CD4-positive, alpha-beta T cell treated with Interleukin-12 subunit alpha and Interleukin-12 subunit beta, for 1 hour (primary cell): ENCODE results near the gene CAMTA1.

Source experiments
- DNase-seq: peaks from one replicate; pipeline ENCODE4 v3.0.0-alpha.2; 2020

The CAMTA1 gene

GRCh38 chr1:7250597-7251453 lies 465.6 kb downstream of the CAMTA1 start:
- no peak for DNase-seq

- DNase-seq, result no peak
Measured at GRCh38 chr1:7251454-7251800, 466.2 kb downstream of the CAMTA1 start.

GRCh38 chr1:7252411-7253117 lies 467.3 kb downstream of the CAMTA1 start:
- DNase-seq, result no peak

- no peak for DNase-seq
Measured at GRCh38 chr1:7253118-7253480, 467.8 kb downstream of the CAMTA1 start.

- no peak for DNase-seq
Measured at GRCh38 chr1:7253988-7254587, 468.8 kb downstream of the CAMTA1 start.

GRCh38 chr1:7255303-7256058 lies 470.2 kb downstream of the CAMTA1 start:
- no peak for DNase-seq

GRCh38 chr1:7256526-7256925 lies 471.3 kb downstream of the CAMTA1 start:
- no peak for DNase-seq

- no peak for DNase-seq
Measured at GRCh38 chr1:7257225-7257624, 472.0 kb downstream of the CAMTA1 start.

- DNase-seq, result no peak
Measured at GRCh38 chr1:7258589-7259135, 473.4 kb downstream of the CAMTA1 start.

- DNase-seq, result no peak
Measured at GRCh38 chr1:7259955-7260354, 474.7 kb downstream of the CAMTA1 start.

GRCh38 chr1:7261490-7261889 lies 476.2 kb downstream of the CAMTA1 start:
- DNase-seq, result no peak

- DNase-seq, result no peak
Measured at GRCh38 chr1:7262611-7263010, 477.4 kb downstream of the CAMTA1 start.

- DNase-seq, result no peak
Measured at GRCh38 chr1:7263021-7263960, 478.0 kb downstream of the CAMTA1 start.

- DNase-seq, result no peak
Measured at GRCh38 chr1:7264101-7264500, 478.8 kb downstream of the CAMTA1 start.

- DNase-seq, result no peak
Measured at GRCh38 chr1:7265771-7266371, 480.6 kb downstream of the CAMTA1 start.

- DNase-seq, result no peak
Measured at GRCh38 chr1:7266561-7266960, 481.3 kb downstream of the CAMTA1 start.

- DNase-seq, result no peak
Measured at GRCh38 chr1:7267493-7267892, 482.2 kb downstream of the CAMTA1 start.

- DNase-seq, result no peak
Measured at GRCh38 chr1:7268983-7269382, 483.7 kb downstream of the CAMTA1 start.

GRCh38 chr1:7269525-7269924 lies 484.3 kb downstream of the CAMTA1 start:
- no peak for DNase-seq

- no peak for DNase-seq
Measured at GRCh38 chr1:7274256-7274655, 489.0 kb downstream of the CAMTA1 start.

- DNase-seq, result no peak
Measured at GRCh38 chr1:7278045-7278444, 492.8 kb downstream of the CAMTA1 start.
